CD1c-positive myeloid dendritic cell (primary cell): ENCODE data around the gene TTBK2.
"Not testable (repeated sequence)": the region's sequence is repeated elsewhere in the genome, so short reads cannot be mapped to it uniquely, and the experiment has no call there.

Source experiments
- DNase-seq: peaks from one replicate; pipeline ENCODE4 v3.0.0-alpha.2; 2016; ENCODE audit errors: extremely low spot score

The TTBK2 gene

GRCh38 chr15:42908538-42908937 lies 12.0 kb downstream of the TTBK2 start:
- no peak for DNase-seq

- no peak for DNase-seq
Observed at GRCh38 chr15:42903388-42904324, 16.9 kb downstream of the TTBK2 start.

GRCh38 chr15:42893911-42894310 lies 26.7 kb downstream of the TTBK2 start:
- peak; percentile 18 for DNase-seq

- no peak for DNase-seq
Observed at GRCh38 chr15:42891569-42891968, 29.0 kb downstream of the TTBK2 start.

- DNase-seq: no peak
Observed at GRCh38 chr15:42890161-42890913, 30.2 kb downstream of the TTBK2 start.

- DNase-seq: not testable (repeated sequence)
Observed at GRCh38 chr15:42887384-42887783, 33.2 kb downstream of the TTBK2 start.

GRCh38 chr15:42880121-42880520 lies 40.5 kb downstream of the TTBK2 start:
- no peak for DNase-seq

- no peak for DNase-seq
Observed at GRCh38 chr15:42879443-42879842, 41.1 kb downstream of the TTBK2 start.

- no peak for DNase-seq
Observed at GRCh38 chr15:42876224-42876623, 44.4 kb downstream of the TTBK2 start.

- DNase-seq: no peak
Observed at GRCh38 chr15:42868683-42869082, 51.9 kb downstream of the TTBK2 start.

GRCh38 chr15:42863572-42864239 lies 56.9 kb downstream of the TTBK2 start:
- DNase-seq: no peak

- no peak for DNase-seq
Observed at GRCh38 chr15:42858999-42859789, 61.4 kb downstream of the TTBK2 start.

GRCh38 chr15:42858540-42858939 lies 62.0 kb downstream of the TTBK2 start:
- no peak for DNase-seq

GRCh38 chr15:42854576-42854975 lies 66.0 kb downstream of the TTBK2 start:
- no peak for DNase-seq

- no peak for DNase-seq
Observed at GRCh38 chr15:42849836-42850235, 70.7 kb downstream of the TTBK2 start.

- DNase-seq: no peak
Observed at GRCh38 chr15:42848846-42849245, 71.7 kb downstream of the TTBK2 start.

GRCh38 chr15:42846647-42847046 lies 73.9 kb downstream of the TTBK2 start:
- DNase-seq: no peak

- DNase-seq: no peak
Observed at GRCh38 chr15:42845581-42845980, 75.0 kb downstream of the TTBK2 start.

GRCh38 chr15:42843699-42844098 lies 76.9 kb downstream of the TTBK2 start:
- DNase-seq: no peak

- no peak for DNase-seq
Observed at GRCh38 chr15:42836251-42836650, 84.3 kb downstream of the TTBK2 start.

GRCh38 chr15:42832576-42832975 lies 88.0 kb downstream of the TTBK2 start:
- DNase-seq: no peak
